Liver (tissue), 9 donors: ENCODE data around the gene XAB2. TPM values are rescaled to one million over a fixed set of nuclear protein-coding genes. Genes with fewer than 3 reads are reported as not detected.

Source experiments
- DNase-seq: peaks from one replicate; pipeline ENCODE4 v3.0.0-alpha.2; 2017; ENCODE audit warnings: low spot score
- H3K27ac ChIP-seq, 2 donors: one replicate each; pipeline ENCODE4 v1.7.0; 2013; ENCODE audit warnings: inconsistent platforms in 2 of 2, low read length in 2 of 2, control low read depth in 1 of 2, low read depth in 1 of 2, mild to moderate bottlenecking in 1 of 2
- H3K27me3 ChIP-seq, 4 donors: one replicate each; pipeline versions ENCODE4 v1.6.1 to v1.7.0; 2013; ENCODE audit warnings: low read length in 3 of 4, inconsistent platforms in 1 of 4, mild to moderate bottlenecking in 1 of 4, moderate library complexity in 1 of 4; ENCODE audit not compliant: control insufficient read depth in 4 of 4, insufficient read depth in 4 of 4
- H3K36me3 ChIP-seq, 4 donors: one replicate each; pipeline versions ENCODE4 v1.6.1 to v1.7.0; 2013; ENCODE audit warnings: low read length in 3 of 4, mild to moderate bottlenecking in 3 of 4, low read depth in 1 of 4, moderate library complexity in 1 of 4; ENCODE audit not compliant: control insufficient read depth in 4 of 4, insufficient read depth in 3 of 4
- H3K4me1 ChIP-seq, 4 donors: one replicate each; pipeline versions ENCODE4 v1.6.1 to v1.7.0; 2013; ENCODE audit warnings: low read length in 3 of 4, mild to moderate bottlenecking in 3 of 4, moderate library complexity in 1 of 4; ENCODE audit not compliant: control insufficient read depth in 4 of 4, insufficient read depth in 4 of 4
- H3K4me3 ChIP-seq, 3 donors: one replicate each; pipeline versions ENCODE4 v1.6.1 to v1.7.0; 2013; ENCODE audit warnings: low read length in 3 of 3, control low read depth in 1 of 3, low read depth in 1 of 3, mild to moderate bottlenecking in 1 of 3
- H3K9ac ChIP-seq, 2 donors: one replicate each; pipeline ENCODE4 v1.7.0; 2013; ENCODE audit warnings: low read length in 2 of 2, mild to moderate bottlenecking in 2 of 2, moderate library complexity in 2 of 2, control low read depth in 1 of 2, low read depth in 1 of 2
- H3K9me3 ChIP-seq, 4 donors: one replicate each; pipeline versions ENCODE4 v1.6.1 to v1.7.0; 2013; ENCODE audit warnings: low read length in 3 of 4; ENCODE audit not compliant: control insufficient read depth in 4 of 4
- ATF3 ChIP-seq: IDR thresholded peaks from 2 replicates; pipeline ENCODE4 v1.6.1; 2016; ENCODE audit warnings: antibody characterized with exemption
- CTCF ChIP-seq: fragments of 150-350 bp; IDR thresholded peaks from 2 replicates; pipeline ENCODE4 v1.5.1; 2017; ENCODE audit warnings: improper control_type of control experiment, low read depth, low read length; ENCODE audit not compliant: missing input control
- EGR1 ChIP-seq, 2 donors: IDR thresholded peaks; 2 replicates each; pipeline ENCODE4 v1.6.1; 2016 to 2018; ENCODE audit warnings: antibody characterized with exemption in 2 of 2, low read depth in 2 of 2
- FOXA1 ChIP-seq: IDR thresholded peaks from 2 replicates; pipeline ENCODE4 v1.6.1; 2016; ENCODE audit warnings: antibody characterized with exemption
- FOXA2 ChIP-seq: IDR thresholded peaks from 2 replicates; pipeline ENCODE4 v1.6.1; 2016; ENCODE audit warnings: antibody characterized with exemption
- GABPA ChIP-seq, 2 donors: IDR thresholded peaks in 1 of 2; conservative IDR thresholded peaks in 1 of 2; 2 replicates each; pipeline ENCODE4 v1.6.1; 2016; ENCODE audit warnings: antibody characterized with exemption in 2 of 2, mild to moderate bottlenecking in 1 of 2, moderate library complexity in 1 of 2
- HNF4A ChIP-seq, 2 donors: conservative IDR thresholded peaks; 2 replicates each; pipeline ENCODE4 v1.6.1; 2016; ENCODE audit warnings: antibody characterized with exemption in 2 of 2, mild to moderate bottlenecking in 2 of 2
- HNF4G ChIP-seq: IDR thresholded peaks from 2 replicates; pipeline ENCODE4 v1.6.1; 2016; ENCODE audit warnings: antibody characterized with exemption
- JUND ChIP-seq, 2 donors: IDR thresholded peaks; 2 replicates each; pipeline ENCODE4 v1.6.1; 2016; ENCODE audit warnings: antibody characterized with exemption in 2 of 2
- MAX ChIP-seq: IDR thresholded peaks from 2 replicates; pipeline ENCODE4 v1.6.1; 2016; ENCODE audit warnings: antibody characterized with exemption
- NR2F2 ChIP-seq: IDR thresholded peaks from 2 replicates; pipeline ENCODE4 v1.6.1; 2016; ENCODE audit warnings: antibody characterized with exemption
- RAD21 ChIP-seq, 2 donors: IDR thresholded peaks; 2 replicates each; pipeline ENCODE4 v1.6.1; 2016; ENCODE audit warnings: antibody characterized with exemption in 2 of 2, mild to moderate bottlenecking in 2 of 2
- REST ChIP-seq: IDR thresholded peaks from 2 replicates; pipeline ENCODE4 v1.6.1; 2016; ENCODE audit warnings: antibody characterized with exemption, mild to moderate bottlenecking
- RXRA ChIP-seq, 2 donors: IDR thresholded peaks; 2 replicates each; pipeline ENCODE4 v1.6.1; 2017 to 2018; ENCODE audit warnings: antibody characterized with exemption in 2 of 2, mild to moderate bottlenecking in 1 of 2
- SP1 ChIP-seq: IDR thresholded peaks from 2 replicates; pipeline ENCODE4 v1.6.1; 2018; ENCODE audit warnings: antibody characterized with exemption, mild to moderate bottlenecking
- TAF1 ChIP-seq: conservative IDR thresholded peaks from 2 replicates; pipeline ENCODE4 v1.6.1; 2016; ENCODE audit warnings: antibody characterized with exemption, mild to moderate bottlenecking
- YY1 ChIP-seq: IDR thresholded peaks from 2 replicates; pipeline ENCODE4 v1.6.1; 2016; ENCODE audit warnings: antibody characterized with exemption, mild to moderate bottlenecking
- WGBS: extraction: QIAGEN DNeasy Blood & Tissue Kit; methylation state at CpG from one replicate; pipeline ENCODE4 v1.1.7; 2013; 5-methylcytosine and 5-hydroxymethylcytosine counted together
- polyA plus RNA-seq, 2 donors: library from polyadenylated mRNA; stranded (reverse) in 1 of 2; unstranded in 1 of 2; fragments of 200-250 nt in 1 of 2; fragments of >200 nt in 1 of 2; fragmentation: Nextera tagmentation in 1 of 2; extraction: Ambion mirVana in 1 of 2; gene quantifications; one replicate each; pipeline versions ENCODE4 v1.2.1 to v1.2.3, GENCODE V29; 2013 to 2015
- total RNA-seq, 2 donors: library from RNA; depleted of rRNA; stranded (reverse); fragments of >200 nt; gene quantifications; one replicate each; pipeline ENCODE4 v1.2.3, GENCODE V29; 2014
- donor health status: healthy.
- donor health status: healthy.
- donor health status: healthy.
- donor health status: healthy.
- donor health status: healthy.

XAB2 gene
- total and polyA plus RNA-seq, 4 donors: 5.1 to 21.3 (median 15.3) TPM

- TF ChIP-seq EGR1 (IDR thresholded peaks at IDR 0.05; ENCODE audit: low read depth in 2 of 2) (no peak), TAF1 (no peak)
These were observed 23.7 kb downstream of the XAB2 start (continued) for GRCh38 chr19:7605490-7606222.

- no peaks in the 10 kb centered on the region for H3K9me3 ChIP-seq
- TF ChIP-seq CTCF (no peak), TAF1 (no peak), SP1 (no peak), RXRA (IDR thresholded peaks at IDR 0.05) (no peak), YY1 (no peak), FOXA2 (no peak)
- H3K9ac ChIP-seq: no peak overlapping the region
- peaks cover 0 to 8% (median 3%) of the 10 kb centered on the region in 4 donors for H3K4me1 ChIP-seq
- H3K4me3 ChIP-seq: no peak overlapping the region
- H3K36me3 ChIP-seq: peaks cover 3 to 17% (median 4%) of the 10 kb centered on the region in 4 donors
- WGBS: 59% methylated on average over 9 of the region's 9 CpGs
- H3K27me3 ChIP-seq: no peaks in the 10 kb centered on the region
- no peak for DNase-seq
- H3K27ac ChIP-seq: no peak overlapping the region
These were observed 25.4 kb downstream of the XAB2 start for GRCh38 chr19:7603919-7604318.

GRCh38 chr19:7602935-7603497 lies 26.3 kb downstream of the XAB2 start:
- H3K9ac ChIP-seq: no peak overlapping the region
- WGBS: 53% methylated on average over 11 of the region's 11 CpGs
- TF ChIP-seq RXRA (IDR thresholded peaks at IDR 0.05) (no peak), JUND (IDR thresholded peaks at IDR 0.05) (no peak)
- peaks cover under 1 to 13% (median 3%) of the 10 kb centered on the region in 4 donors for H3K36me3 ChIP-seq
- DNase-seq: no peak
- no peak overlapping the region for H3K27ac ChIP-seq
- no peaks in the 10 kb centered on the region for H3K9me3 ChIP-seq
- peaks cover 0 to 8% (median 3%) of the 10 kb centered on the region in 4 donors for H3K4me1 ChIP-seq
- H3K27me3 ChIP-seq: no peaks in the 10 kb centered on the region
- no peak overlapping the region for H3K4me3 ChIP-seq

GRCh38 chr19:7602240-7602934 lies 27.0 kb downstream of the XAB2 start:
- TF ChIP-seq RAD21 (IDR thresholded peaks at IDR 0.05) (no peak), REST (no peak), SP1 (no peak), GABPA (IDR thresholded peaks at IDR 0.05 in 1 of 2, conservative IDR thresholded peaks at IDR 0.05 in 1 of 2) (no peak), HNF4G (no peak), ATF3 (no peak), HNF4A (conservative IDR thresholded peaks at IDR 0.05) (no peak), TAF1 (no peak), MAX (no peak), YY1 (no peak), FOXA1 (no peak), JUND (IDR thresholded peaks at IDR 0.05) (no peak), NR2F2 (no peak), RXRA (IDR thresholded peaks at IDR 0.05) (no peak), EGR1 (IDR thresholded peaks at IDR 0.05; ENCODE audit: low read depth in 2 of 2) (no peak)
- no peak for DNase-seq
- no peaks in the 10 kb centered on the region for H3K27me3 ChIP-seq
- H3K4me3 ChIP-seq: no peak overlapping the region
- peaks cover 0 to 11% (median 3%) of the 10 kb centered on the region in 4 donors for H3K36me3 ChIP-seq
- H3K9me3 ChIP-seq: no peaks in the 10 kb centered on the region
- H3K27ac ChIP-seq: no peak overlapping the region
- 74% methylated on average over 15 of the region's 15 CpGs for WGBS
- peaks cover 0 to 10% (median 4%) of the 10 kb centered on the region in 4 donors for H3K4me1 ChIP-seq
- no peak overlapping the region for H3K9ac ChIP-seq
